K562 (cell line): ENCODE data around the gene RCBTB1. TPM values are rescaled to one million over a fixed set of nuclear protein-coding genes. Genes with fewer than 3 reads are reported as not detected.

Experiments
- ATAC-seq: fragments of 200-7000 bp; cut with Tn5 transposase; 3 replicates; pipeline ENCODE4 v1.9.1; 2020; ENCODE audit warnings: moderate library complexity
- BruUV-seq: library from RNA; stranded (reverse); fragments of 400-500 nt; replicated peaks from 2 replicates; lab custom pipeline; 2021; lab: Mats Ljungman, UMichigan
- CTCF ChIA-PET: fragments of 300-600 bp; formaldehyde crosslinking; extraction: SDS; loops from one replicate; lab custom pipeline; 2021; ENCODE audit warnings: low intra/inter-chr PET ratio; lab: Yijun Ruan, JAX
- POLR2A ChIA-PET: fragments of 300-600, 350-650 bp; sonication (Branson Sonifier 250); formaldehyde crosslinking; extraction: SDS; loops from one replicate; lab custom pipeline; 2021; ENCODE audit warnings: antibody characterized with exemption, inconsistent platforms; lab: Yijun Ruan, JAX
- DNase-seq, 4 experiments: peaks; one replicate each; pipeline versions ENCODE4 v3.0.0 to v3.0.0-alpha.2; 2011 to 2018; ENCODE audit warnings: low spot score in 3 of 4, mixed read lengths in 3 of 4; ENCODE audit errors: extremely low read depth in 1 of 4
- FAIRE-seq: peaks from 2 replicates; lab custom pipeline; 2011; peaks lifted over from hg19 to GRCh38; lab: Jason Lieb, UNC
- H2AFZ ChIP-seq: 2 replicates; pipeline ENCODE4 v1.6.0; 2011; ENCODE audit warnings: low read depth, low read length, control low read depth, inconsistent platforms
- H3K27ac ChIP-seq: fragments of 200-600 bp; 3 replicates; pipeline ENCODE4 v1.8.0; 2011; ENCODE audit warnings: low read depth, mild to moderate bottlenecking, control low read depth, inconsistent platforms, low read length, moderate library complexity, mixed read lengths; ENCODE audit errors: extremely low read depth
- H3K27me3 ChIP-seq, 2 experiments: fragments of 300-600 bp in 1 of 2; 2 replicates in 1 of 2; 3 replicates in 1 of 2; pipeline versions ENCODE4 v1.6.0 to v1.8.0; 2011; ENCODE audit warnings: inconsistent platforms in 2 of 2, low read length in 2 of 2, mild to moderate bottlenecking in 1 of 2, mixed read lengths in 1 of 2, moderate library complexity in 1 of 2; ENCODE audit not compliant: control insufficient read depth in 2 of 2, insufficient read depth in 2 of 2
- H3K36me3 ChIP-seq: fragments of 300-600 bp; 3 replicates; pipeline ENCODE4 v1.8.0; 2011; ENCODE audit warnings: mild to moderate bottlenecking, low read length, inconsistent platforms; ENCODE audit not compliant: control insufficient read depth, insufficient read depth
- H3K4me1 ChIP-seq, 2 experiments: fragments of 200-600 bp in 1 of 2; replicated peaks in 1 of 2; 2 replicates in 1 of 2; 3 replicates in 1 of 2; pipeline versions ENCODE4 v1.5.1 to v1.8.0; 2011; ENCODE audit warnings: inconsistent platforms in 2 of 2, low read length in 2 of 2, mild to moderate bottlenecking in 1 of 2, mixed read lengths in 1 of 2, moderate library complexity in 1 of 2; ENCODE audit not compliant: control insufficient read depth in 2 of 2, insufficient read depth in 2 of 2
- H3K4me2 ChIP-seq: 2 replicates; pipeline ENCODE4 v1.6.1; 2011; ENCODE audit warnings: low read length, control low read depth, inconsistent platforms, mixed read lengths; ENCODE audit not compliant: insufficient read depth
- H3K4me3 ChIP-seq: fragments of 200-600 bp; sonication (generic), shearing (Covaris generic); 2 replicates; pipeline ENCODE4 v1.5.1; 2016; ENCODE audit warnings: control low read depth, inconsistent platforms
- H3K79me2 ChIP-seq: fragments of 200-600 bp; 3 replicates; pipeline ENCODE4 v1.8.0; 2011; ENCODE audit warnings: low read length, inconsistent platforms; ENCODE audit not compliant: control insufficient read depth, insufficient read depth
- H3K9ac ChIP-seq, 2 experiments: 2 replicates each; pipeline versions ENCODE4 v1.6.0 to v1.6.1; 2011; ENCODE audit warnings: low read depth in 2 of 2, low read length in 2 of 2, control low read depth in 1 of 2, inconsistent platforms in 1 of 2, mild to moderate bottlenecking in 1 of 2, mixed read lengths in 1 of 2; ENCODE audit not compliant: insufficient read depth in 1 of 2
- H3K9me1 ChIP-seq: one replicate; pipeline ENCODE4 v1.6.0; 2011; ENCODE audit warnings: inconsistent platforms, mild to moderate bottlenecking, low read length, moderate library complexity; ENCODE audit not compliant: control insufficient read depth, insufficient read depth
- H3K9me3 ChIP-seq: replicated peaks from 2 replicates; pipeline ENCODE4 v1.5.1; 2011; ENCODE audit warnings: low read depth, low read length, inconsistent platforms; ENCODE audit not compliant: control insufficient read depth, insufficient read depth
- H4K20me1 ChIP-seq: replicated peaks from 2 replicates; pipeline ENCODE4 v1.6.1; 2011; ENCODE audit warnings: low read length, inconsistent platforms, mixed read lengths; ENCODE audit not compliant: control insufficient read depth, insufficient read depth
- ARID3B ChIP-seq: fragments of 250-450 bp; sonication (Bioruptor Pico); IDR thresholded peaks from 2 replicates; pipeline ENCODE4 v1.4.0; 2020; ENCODE audit warnings: borderline replicate concordance
- DACH1 ChIP-seq: fragments of 450-650 bp; IDR thresholded peaks from 2 replicates; pipeline ENCODE4 v1.6.1; 2018; ENCODE audit not compliant: partially characterized antibody
- ESRRA ChIP-seq: fragments of 450-650 bp; IDR thresholded peaks from 2 replicates; pipeline ENCODE4 v1.6.1; 2014; ENCODE audit warnings: low read depth, mild to moderate bottlenecking, moderate library complexity, borderline replicate concordance
- KDM4B ChIP-seq, 2 experiments: fragments of 450-650 bp in 1 of 2; sonication (generic) in 1 of 2; IDR thresholded peaks; 2 replicates each; pipeline ENCODE4 v1.6.1; 2016 to 2017; ENCODE audit warnings: borderline replicate concordance in 2 of 2, antibody characterized with exemption in 1 of 2, low read depth in 1 of 2, mild to moderate bottlenecking in 1 of 2
- MITF ChIP-seq: IDR thresholded peaks from 2 replicates; pipeline ENCODE4 v1.6.1; 2014; ENCODE audit warnings: antibody characterized with exemption
- ZNF583 ChIP-seq: fragments of 250-450 bp; sonication (Bioruptor Pico); IDR thresholded peaks from 2 replicates; pipeline ENCODE4 v1.4.0; 2020
- ZNF780A ChIP-seq: fragments of 250-450 bp; sonication (Bioruptor Pico); IDR thresholded peaks from 2 replicates; pipeline ENCODE4 v1.5.0; 2021; ENCODE audit warnings: mild to moderate bottlenecking
- WGBS: fragments of 100-300 bp; shearing (Covaris generic); methylation state at CpG from one replicate; pipeline ENCODE4 v1.1.6; 2016; ENCODE audit warnings: low coverage, mixed read lengths; ENCODE audit not compliant: insufficient coverage; ENCODE audit errors: missing lambda C conversion rate; 5-methylcytosine and 5-hydroxymethylcytosine counted together
- in situ Hi-C: fragments of 300-500 bp; cut with MboI; formaldehyde crosslinking; loops from 4 replicates; pipeline ENCODE4 v1.15.0; 2018; ENCODE audit warnings: inconsistent platforms, mixed read lengths
- intact Hi-C: fragments of 100-400 bp; cut with micrococcal nuclease; formaldehyde crosslinking; loops from 2 replicates; pipeline ENCODE4 v1.14.2; 2022
- polyA plus RNA-seq, 8 experiments: library from polyadenylated mRNA; depleted of rRNA in 4 of 8; stranded (reverse) in 5 of 8; unstranded in 3 of 8; fragments of >200 nt; fragmentation: Nextera tagmentation in 2 of 8; fragmentation: Illumina TruSeq in 1 of 8; extraction: Ambion mirVana in 2 of 8; extraction: Trizol in 1 of 8; gene quantifications; 2 replicates each; pipeline versions ENCODE4 v1.2.1 to v1.2.3, GENCODE V29; 2011 to 2014; ENCODE audit warnings: inconsistent platforms in 1 of 8, missing spikeins in 1 of 8
- total RNA-seq, 7 experiments: library from RNA; depleted of rRNA in 6 of 7; stranded (reverse); fragments of >200 nt in 6 of 7; fragmentation: Illumina TruSeq in 2 of 7; extraction: Trizol in 2 of 7; gene quantifications; 2 replicates each; pipeline versions ENCODE4 v1.2.1 to v1.2.3, GENCODE V29; 2011 to 2021; ENCODE audit warnings: low replicate concordance in 1 of 7

RCBTB1 gene
- total and polyA plus RNA-seq, 9 of the 15 experiments (the other 6 are each of a cell fraction or from before 2014, with no cell fraction given): 4.0 to 11.3 (median 8.4) TPM

- Histone ChIP-seq H4K20me1 (no peaks in the 10 kb centered on the region), H3K4me1 (no peaks in the 10 kb centered on the region), H3K4me2 (no peak overlapping the region), H3K79me2 (no peaks in the 10 kb centered on the region), H3K36me3 (no peaks in the 10 kb centered on the region), H3K4me3 (no peak overlapping the region), H3K27me3 (no peaks in the 10 kb centered on the region), H3K9me3 (no peaks in the 10 kb centered on the region), H3K9ac (no peak overlapping the region), H3K9me1 (no peaks in the 10 kb centered on the region), H3K27ac (no peak overlapping the region), H2AFZ (no peak overlapping the region)
- FAIRE-seq (no peak), ATAC-seq (no peak), DNase-seq (no peak)
- ChIA-PET CTCF (no interaction called here), POLR2A (no interaction called here)
- TF ChIP-seq KDM4B (IDR thresholded peaks at IDR 0.05; ENCODE audit: borderline replicate concordance in 2 of 2, low read depth in 1 of 2): no peak
- TF ChIP-seq ARID3B (CRISPR knock-in tag): no peak
- TF ChIP-seq MITF: no peak
- no peak for TF ChIP-seq DACH1
- no peak for TF ChIP-seq ESRRA
- TF ChIP-seq ZNF780A (CRISPR knock-in tag): no peak
- no peak for TF ChIP-seq ZNF583
- WGBS: 38% methylated on average over 1 of the region's 1 CpG
- intact Hi-C loops: no loop called here
- in situ Hi-C loops: loop anchor here (5.0 to 10.0 kb wide), 2 partner anchors 185 to 303 kb away; no protein-coding TSS in a partner anchor
- BruUV-seq: no TSS peak
Measured at GRCh38 chr13:49610176-49610575, 24.8 kb upstream of the RCBTB1 start.
